Right renal cortex interstitium (tissue), 3 donors: ENCODE results near the gene SPDEF. TPM values are rescaled to one million over a fixed set of nuclear protein-coding genes. Genes with fewer than 3 reads are reported as not detected.

Source experiments
- DNase-seq, 3 donors: peaks; one replicate each; pipeline ENCODE4 v3.0.0-alpha.2; 2013; ENCODE audit warnings: low read depth in 3 of 3, low spot score in 2 of 3
- polyA plus RNA-seq, 3 donors: library from polyadenylated mRNA; unstranded; fragments of 120-200 nt; gene quantifications; one replicate each; pipeline ENCODE4 v1.2.1, GENCODE V29; 2013; ENCODE audit not compliant: insufficient read length in 3 of 3

The SPDEF gene
- polyA plus RNA-seq, 3 donors, result 0.07 to 0.08 TPM; not detected in 1

GRCh38 chr6:34547701-34548644, 8.2 kb downstream of the SPDEF start:
- DNase-seq, result no peak

GRCh38 chr6:34546551-34547321, 9.4 kb downstream of the SPDEF start:
- DNase-seq, result no peak

GRCh38 chr6:34544776-34545471, 11.2 kb downstream of the SPDEF start:
- DNase-seq, result no peak

GRCh38 chr6:34544052-34544604, 12.0 kb downstream of the SPDEF start:
- no peak for DNase-seq

GRCh38 chr6:34543421-34543820, 12.7 kb downstream of the SPDEF start:
- no peak for DNase-seq

- DNase-seq, result no peak
These were observed 15.3 kb downstream of the SPDEF start for GRCh38 chr6:34540841-34541240.

GRCh38 chr6:34540222-34540621, 15.9 kb downstream of the SPDEF start:
- DNase-seq, result no peak

GRCh38 chr6:34539181-34539580, 16.9 kb downstream of the SPDEF start:
- no peak for DNase-seq

GRCh38 chr6:34538581-34538980, 17.5 kb downstream of the SPDEF start:
- DNase-seq, result no peak

GRCh38 chr6:34537922-34538550, 18.1 kb downstream of the SPDEF start:
- no peak for DNase-seq

GRCh38 chr6:34536959-34537848, 18.9 kb downstream of the SPDEF start:
- DNase-seq, result no peak

- DNase-seq, result no peak
These were observed 19.7 kb downstream of the SPDEF start for GRCh38 chr6:34536251-34536958.

- DNase-seq, result no peak
These were observed 20.5 kb downstream of the SPDEF start for GRCh38 chr6:34535646-34536045.

GRCh38 chr6:34535199-34535598, 20.9 kb downstream of the SPDEF start:
- no peak for DNase-seq

GRCh38 chr6:34534656-34535055, 21.5 kb downstream of the SPDEF start:
- no peak for DNase-seq

GRCh38 chr6:34534146-34534545, 22.0 kb downstream of the SPDEF start:
- no peak for DNase-seq

GRCh38 chr6:34532230-34532629, 23.9 kb downstream of the SPDEF start:
- no peak for DNase-seq

- DNase-seq, result peak in 1 of 3 donors; percentile 75
These were observed 24.4 kb downstream of the SPDEF start for GRCh38 chr6:34531580-34532201.
